HG03039 (cell line): ENCODE data around the gene PIGW.

Experiments used
- ATAC-seq: cut with Tn5 transposase; IDR thresholded peaks from one replicate; pipeline ENCODE4 v1.9.1; 2021; ENCODE audit warnings: mild to moderate bottlenecking, moderate library complexity; ENCODE audit not compliant: unreplicated experiment

Gene PIGW

GRCh38 chr17:36534840-36535668, at the start of gene PIGW, which contains the start of gene MYO19:
PIGW (plus strand) TSS chr17:36534987; CDS start chr17:36537102, 2,115 bp downstream.
MYO19 (minus strand) TSS chr17:36534868; CDS start chr17:36532538, 2,330 bp downstream.
- peak; percentile 60 for ATAC-seq

- ATAC-seq, result no peak
These were observed 49.8 kb upstream of the PIGW start for GRCh38 chr17:36485027-36485426.

GRCh38 chr17:36485805-36486203, 49.0 kb upstream of the PIGW start:
- ATAC-seq, result peak; percentile 10

GRCh38 chr17:36486204-36487194, 48.3 kb upstream of the PIGW start, which contains the start of gene ZNHIT3:
ZNHIT3 (plus strand) TSS chr17:36486681; CDS start chr17:36486700, 19 bp downstream.
- peak; percentile 77 for ATAC-seq

- ATAC-seq, result no peak
These were observed 40.8 kb upstream of the PIGW start for GRCh38 chr17:36493956-36494355.

GRCh38 chr17:36494674-36495073, 40.1 kb upstream of the PIGW start:
- no peak for ATAC-seq

- ATAC-seq, result no peak
These were observed 39.7 kb upstream of the PIGW start for GRCh38 chr17:36495076-36495578.

- ATAC-seq, result no peak
These were observed 38.6 kb upstream of the PIGW start for GRCh38 chr17:36496018-36496789.

- no peak for ATAC-seq
These were observed 36.6 kb upstream of the PIGW start for GRCh38 chr17:36498155-36498554.

- no peak for ATAC-seq
These were observed 36.1 kb upstream of the PIGW start for GRCh38 chr17:36498560-36499300.

- no peak for ATAC-seq
These were observed 34.0 kb upstream of the PIGW start for GRCh38 chr17:36500745-36501225.

- no peak for ATAC-seq
These were observed 33.4 kb upstream of the PIGW start for GRCh38 chr17:36501351-36501750.

GRCh38 chr17:36501963-36502362, 32.8 kb upstream of the PIGW start:
- no peak for ATAC-seq

GRCh38 chr17:36503456-36504155, 31.2 kb upstream of the PIGW start:
- ATAC-seq, result no peak

GRCh38 chr17:36504156-36504545, 30.6 kb upstream of the PIGW start:
- no peak for ATAC-seq

GRCh38 chr17:36505171-36505570, 29.6 kb upstream of the PIGW start:
- no peak for ATAC-seq

- ATAC-seq, result no peak
These were observed 28.4 kb upstream of the PIGW start for GRCh38 chr17:36506249-36506826.

GRCh38 chr17:36506831-36507230, 28.0 kb upstream of the PIGW start:
- ATAC-seq, result no peak

GRCh38 chr17:36507266-36507665, 27.5 kb upstream of the PIGW start:
- no peak for ATAC-seq
